Stimulated activated CD8-positive, alpha-beta memory T cell treated with anti-CD3 and anti-CD28 coated beads, Interleukin-15, amount 100 ng/mL, for 24 hours (primary cell): ENCODE data around the gene GRK5.

Experiments used
- DNase-seq: peaks from one replicate; pipeline ENCODE4 v3.0.0-alpha.2; 2020; ENCODE audit warnings: low read depth

Gene GRK5

GRCh38 chr10:119342335-119342734 is 135.0 kb downstream of the GRK5 start:
- no peak for DNase-seq

- DNase-seq: no peak
Measured at GRCh38 chr10:119343011-119343601, 135.7 kb downstream of the GRK5 start.

GRCh38 chr10:119344381-119344780 is 137.0 kb downstream of the GRK5 start:
- DNase-seq: no peak

- DNase-seq: no peak
Measured at GRCh38 chr10:119346095-119346832, 138.9 kb downstream of the GRK5 start.

GRCh38 chr10:119347181-119347974 is 140.0 kb downstream of the GRK5 start:
- no peak for DNase-seq

GRCh38 chr10:119348106-119348505 is 140.7 kb downstream of the GRK5 start:
- no peak for DNase-seq

- no peak for DNase-seq
Measured at GRCh38 chr10:119348516-119349240, 141.3 kb downstream of the GRK5 start.

GRCh38 chr10:119349341-119349740 is 142.0 kb downstream of the GRK5 start:
- no peak for DNase-seq

- DNase-seq: no peak
Measured at GRCh38 chr10:119349937-119350501, 142.6 kb downstream of the GRK5 start.

GRCh38 chr10:119350502-119351097 is 143.2 kb downstream of the GRK5 start:
- DNase-seq: no peak

- no peak for DNase-seq
Measured at GRCh38 chr10:119351189-119351588, 143.8 kb downstream of the GRK5 start.

- no peak for DNase-seq
Measured at GRCh38 chr10:119352042-119352441, 144.7 kb downstream of the GRK5 start.

- DNase-seq: no peak
Measured at GRCh38 chr10:119352807-119353206, 145.4 kb downstream of the GRK5 start.

- no peak for DNase-seq
Measured at GRCh38 chr10:119353421-119353820, 146.1 kb downstream of the GRK5 start.

GRCh38 chr10:119355930-119356329 is 148.6 kb downstream of the GRK5 start:
- DNase-seq: no peak

- DNase-seq: no peak
Measured at GRCh38 chr10:119357412-119358151, 150.2 kb downstream of the GRK5 start.

- DNase-seq: no peak
Measured at GRCh38 chr10:119358152-119358512, 150.8 kb downstream of the GRK5 start.

GRCh38 chr10:119358567-119358966 is 151.2 kb downstream of the GRK5 start:
- DNase-seq: no peak

GRCh38 chr10:119359025-119359424 is 151.7 kb downstream of the GRK5 start:
- no peak for DNase-seq

- no peak for DNase-seq
Measured at GRCh38 chr10:119360181-119360921, 153.0 kb downstream of the GRK5 start.
